ENCODE measurements around the gene ARAP1.

The ARAP1 gene

DNA sequence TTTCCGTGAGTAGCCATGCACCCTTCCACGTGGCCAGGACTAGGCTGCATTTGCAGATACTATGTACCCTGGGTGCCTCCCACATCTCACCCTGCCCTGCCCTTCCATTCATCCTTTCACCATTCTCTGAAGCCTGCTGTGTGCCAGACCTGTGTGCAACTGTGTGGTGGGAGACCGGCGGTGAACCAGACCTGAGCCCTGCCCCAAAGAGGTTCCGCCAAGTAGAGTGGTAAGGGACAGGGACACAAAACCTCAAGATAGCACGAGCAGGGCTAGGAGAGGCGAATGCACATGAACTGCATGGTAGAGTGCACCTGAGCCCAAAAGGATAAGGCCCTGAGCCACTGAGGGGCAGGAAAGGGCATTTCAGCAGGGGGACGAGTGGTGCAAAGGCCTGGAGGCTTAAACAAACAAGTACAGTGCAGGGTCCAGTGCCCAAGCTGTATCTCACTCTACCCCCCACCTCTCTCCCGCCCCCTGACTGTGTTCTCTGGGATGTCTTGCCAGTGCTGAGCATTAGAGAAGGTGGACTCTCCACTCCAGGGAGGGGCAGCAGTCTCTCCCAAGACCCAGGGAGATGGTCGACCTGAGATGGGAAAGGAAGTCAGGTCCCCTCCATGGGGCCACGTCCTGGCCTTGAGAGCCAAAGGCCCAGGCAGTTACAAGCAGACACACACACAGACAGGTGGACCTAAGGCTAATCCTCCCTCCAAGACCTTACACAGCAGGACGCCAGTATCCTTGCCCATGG lies 14.1 kb upstream of the ARAP1 start:
- FAIRE-seq (no peak), DNase-seq (ENCODE audit: insufficient read length, low spot score) (no peak)
- TF ChIP-seq, protein P1, sequence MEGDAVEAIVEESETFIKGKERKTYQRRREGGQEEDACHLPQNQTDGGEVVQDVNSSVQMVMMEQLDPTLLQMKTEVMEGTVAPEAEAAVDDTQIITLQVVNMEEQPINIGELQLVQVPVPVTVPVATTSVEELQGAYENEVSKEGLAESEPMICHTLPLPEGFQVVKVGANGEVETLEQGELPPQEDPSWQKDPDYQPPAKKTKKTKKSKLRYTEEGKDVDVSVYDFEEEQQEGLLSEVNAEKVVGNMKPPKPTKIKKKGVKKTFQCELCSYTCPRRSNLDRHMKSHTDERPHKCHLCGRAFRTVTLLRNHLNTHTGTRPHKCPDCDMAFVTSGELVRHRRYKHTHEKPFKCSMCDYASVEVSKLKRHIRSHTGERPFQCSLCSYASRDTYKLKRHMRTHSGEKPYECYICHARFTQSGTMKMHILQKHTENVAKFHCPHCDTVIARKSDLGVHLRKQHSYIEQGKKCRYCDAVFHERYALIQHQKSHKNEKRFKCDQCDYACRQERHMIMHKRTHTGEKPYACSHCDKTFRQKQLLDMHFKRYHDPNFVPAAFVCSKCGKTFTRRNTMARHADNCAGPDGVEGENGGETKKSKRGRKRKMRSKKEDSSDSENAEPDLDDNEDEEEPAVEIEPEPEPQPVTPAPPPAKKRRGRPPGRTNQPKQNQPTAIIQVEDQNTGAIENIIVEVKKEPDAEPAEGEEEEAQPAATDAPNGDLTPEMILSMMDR (IDR thresholded peaks at IDR 0.05; ENCODE audit: insufficient read depth, missing control alignments) = no peak

DNA sequence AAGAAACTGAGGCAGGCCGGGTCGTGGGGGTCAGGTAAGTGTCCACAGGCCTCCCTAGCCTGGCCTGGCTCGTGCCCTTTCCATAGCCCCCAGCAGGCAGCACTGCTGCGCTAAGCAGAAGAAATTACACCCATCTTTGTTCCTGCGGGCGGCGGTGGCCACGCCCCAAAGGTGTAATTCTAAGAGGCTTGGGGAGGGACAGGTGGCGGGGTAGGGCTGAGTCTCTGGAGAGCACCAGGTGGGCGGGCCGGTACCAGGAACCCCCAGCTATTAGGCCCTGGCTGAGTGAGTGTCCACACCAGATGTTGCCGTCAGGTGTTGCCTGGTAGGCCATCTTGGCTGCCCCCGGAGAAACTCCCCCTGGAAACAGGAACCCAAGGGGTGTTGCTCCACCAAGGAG lies 12.3 kb upstream of the ARAP1 start:
- no peak for FAIRE-seq
- DNase-seq (ENCODE audit: insufficient read length, low spot score) = no peak
- TF ChIP-seq, protein P1 (IDR thresholded peaks at IDR 0.05; ENCODE audit: insufficient read depth, missing control alignments) = no peak

DNA sequence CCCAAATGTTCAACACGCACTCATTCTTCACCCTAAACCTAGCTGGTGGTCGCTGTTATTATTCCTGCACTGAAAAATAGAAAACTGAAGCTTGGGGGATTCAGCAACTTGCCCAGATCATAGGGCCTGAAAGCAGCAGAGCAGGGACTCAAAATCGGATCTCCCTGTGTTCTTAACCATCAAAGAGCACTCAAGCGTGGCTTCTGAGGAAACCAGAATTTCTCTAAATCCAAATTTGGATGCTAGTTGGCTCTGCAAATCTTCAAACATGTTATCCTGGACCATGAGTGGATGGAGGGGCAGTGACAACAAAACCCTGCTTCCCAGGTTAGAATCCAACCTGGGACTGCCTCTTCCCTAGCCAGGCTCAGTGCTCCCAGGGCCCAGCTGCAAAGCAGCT lies 11.6 kb upstream of the ARAP1 start:
- TF ChIP-seq, protein P1 (IDR thresholded peaks at IDR 0.05; ENCODE audit: insufficient read depth, missing control alignments) = no peak
- DNase-seq (ENCODE audit: insufficient read length, low spot score) (no peak), FAIRE-seq (no peak)

GRCh38 chr11:72762641-72763304 lies 10.6 kb upstream of the ARAP1 start:
- FAIRE-seq (no peak), DNase-seq (ENCODE audit: insufficient read length, low spot score) (no peak)
- TF ChIP-seq, protein P1 (IDR thresholded peaks at IDR 0.05; ENCODE audit: insufficient read depth, missing control alignments) = no peak

DNA sequence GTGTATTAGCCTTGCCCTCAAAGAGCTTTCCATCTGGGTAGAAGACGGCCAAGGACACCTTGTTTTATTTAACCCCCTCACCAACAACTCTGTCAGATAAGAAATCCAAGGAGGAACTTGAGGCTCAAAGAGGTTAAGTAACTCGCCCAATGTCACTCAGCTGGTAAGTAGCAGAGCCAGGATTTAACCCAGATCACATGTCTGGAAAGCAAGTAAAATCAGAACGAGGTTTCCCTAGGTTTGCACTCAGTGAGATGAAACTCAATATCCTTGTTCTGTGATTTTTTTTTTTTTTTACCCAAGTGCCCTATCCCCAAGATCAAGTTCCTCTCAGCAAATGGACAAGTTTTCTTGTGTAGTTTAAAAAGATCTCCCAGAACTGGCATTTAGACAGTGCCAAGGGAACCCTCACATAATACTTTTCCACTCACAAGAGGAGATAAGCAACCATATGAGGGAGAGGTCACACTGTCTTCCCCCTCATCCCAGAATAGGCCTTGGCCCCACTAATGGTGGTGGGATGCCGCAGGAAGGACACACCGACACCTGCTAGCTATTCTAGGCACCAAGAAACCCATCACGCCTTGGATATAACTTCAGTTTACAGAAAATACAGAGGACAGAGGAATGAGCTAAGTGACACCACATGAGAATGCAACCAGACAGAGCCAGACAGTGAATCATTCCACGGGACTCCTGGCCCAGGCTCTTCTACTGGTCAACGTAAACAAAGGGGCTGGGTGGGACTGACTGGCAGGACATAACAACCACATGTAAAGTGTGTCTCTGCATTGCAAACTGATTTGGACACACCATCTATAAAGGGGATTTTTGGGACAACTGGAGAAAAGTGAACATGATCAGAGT lies 8.6 kb upstream of the ARAP1 start:
- TF ChIP-seq, protein P1 (IDR thresholded peaks at IDR 0.05; ENCODE audit: insufficient read depth, missing control alignments) = no peak
- FAIRE-seq (no peak), DNase-seq (ENCODE audit: insufficient read length, low spot score) (no peak)

GRCh38 chr11:72759468-72759985 lies 7.3 kb upstream of the ARAP1 start:
- DNase-seq (ENCODE audit: insufficient read length, low spot score) (no peak), FAIRE-seq (no peak)
- TF ChIP-seq, protein P1 (IDR thresholded peaks at IDR 0.05; ENCODE audit: insufficient read depth, missing control alignments) = no peak
